ENCODE measurements around the gene RGS11.
"Not testable (repeated sequence)": the region's sequence is repeated elsewhere in the genome, so short reads cannot be mapped to it uniquely, and the experiment has no call there.

RGS11 gene

GRCh38 chr16:268141-269053, 7.3 kb downstream of the RGS11 start:
- DNase-seq = no peak
- in situ Hi-C loops (cut with HindIII; ENCODE audit: low pct_ligation_motif_present, low pct_unique_long_range_greater_than_20kb, low sequenced_read_pairs) = no loop called here

GRCh38 chr16:267562-267961, 8.2 kb downstream of the RGS11 start:
- in situ Hi-C loops (cut with HindIII; ENCODE audit: low pct_ligation_motif_present, low pct_unique_long_range_greater_than_20kb, low sequenced_read_pairs); DNase-seq: not testable (repeated sequence)

- in situ Hi-C loops (cut with HindIII; ENCODE audit: low pct_ligation_motif_present, low pct_unique_long_range_greater_than_20kb, low sequenced_read_pairs) = no loop called here
These were observed 9.2 kb downstream of the RGS11 start for GRCh38 chr16:266258-267164.

GRCh38 chr16:265711-266110, 10.0 kb downstream of the RGS11 start:
- DNase-seq = no peak
- in situ Hi-C loops (cut with HindIII; ENCODE audit: low pct_ligation_motif_present, low pct_unique_long_range_greater_than_20kb, low sequenced_read_pairs) = no loop called here

More at GRCh38 chr16:266258-267164, 9.2 kb downstream of the RGS11 start:
- no peak for DNase-seq

- DNase-seq = no peak
- in situ Hi-C loops (cut with HindIII; ENCODE audit: low pct_ligation_motif_present, low pct_unique_long_range_greater_than_20kb, low sequenced_read_pairs) = no loop called here
These were observed 10.7 kb downstream of the RGS11 start for GRCh38 chr16:265002-265529.

- in situ Hi-C loops (cut with HindIII; ENCODE audit: low pct_ligation_motif_present, low pct_unique_long_range_greater_than_20kb, low sequenced_read_pairs) = no loop called here
- no peak for DNase-seq
These were observed 11.2 kb downstream of the RGS11 start for GRCh38 chr16:264440-264951.

GRCh38 chr16:263944-264343, 11.8 kb downstream of the RGS11 start:
- DNase-seq = no peak
- in situ Hi-C loops (cut with HindIII; ENCODE audit: low pct_ligation_motif_present, low pct_unique_long_range_greater_than_20kb, low sequenced_read_pairs) = no loop called here

- DNase-seq = no peak
- in situ Hi-C loops (cut with HindIII; ENCODE audit: low pct_ligation_motif_present, low pct_unique_long_range_greater_than_20kb, low sequenced_read_pairs) = no loop called here
These were observed 12.5 kb downstream of the RGS11 start for GRCh38 chr16:263182-263774.

GRCh38 chr16:262121-262745, 13.5 kb downstream of the RGS11 start:
- in situ Hi-C loops (cut with HindIII; ENCODE audit: low pct_ligation_motif_present, low pct_unique_long_range_greater_than_20kb, low sequenced_read_pairs) = no loop called here

GRCh38 chr16:261031-261691, 14.6 kb downstream of the RGS11 start:
- no peak for DNase-seq
- in situ Hi-C loops (cut with HindIII; ENCODE audit: low pct_ligation_motif_present, low pct_unique_long_range_greater_than_20kb, low sequenced_read_pairs) = no loop called here

More at GRCh38 chr16:262121-262745, 13.5 kb downstream of the RGS11 start:
- DNase-seq = no peak

- in situ Hi-C loops (cut with HindIII; ENCODE audit: low pct_ligation_motif_present, low pct_unique_long_range_greater_than_20kb, low sequenced_read_pairs) = no loop called here
- no peak for DNase-seq
These were observed 15.4 kb downstream of the RGS11 start for GRCh38 chr16:260326-260725.

GRCh38 chr16:259814-260253, 15.9 kb downstream of the RGS11 start:
- no peak for DNase-seq
- in situ Hi-C loops (cut with HindIII; ENCODE audit: low pct_ligation_motif_present, low pct_unique_long_range_greater_than_20kb, low sequenced_read_pairs) = no loop called here

GRCh38 chr16:259226-259625, 16.5 kb downstream of the RGS11 start:
- in situ Hi-C loops (cut with HindIII; ENCODE audit: low pct_ligation_motif_present, low pct_unique_long_range_greater_than_20kb, low sequenced_read_pairs) = no loop called here
- DNase-seq = no peak

GRCh38 chr16:258091-258490, 17.7 kb downstream of the RGS11 start:
- DNase-seq; in situ Hi-C loops (cut with HindIII; ENCODE audit: low pct_ligation_motif_present, low pct_unique_long_range_greater_than_20kb, low sequenced_read_pairs): not testable (repeated sequence)

GRCh38 chr16:255183-255582, 20.6 kb downstream of the RGS11 start:
- in situ Hi-C loops (cut with HindIII; ENCODE audit: low pct_ligation_motif_present, low pct_unique_long_range_greater_than_20kb, low sequenced_read_pairs) = no loop called here
- DNase-seq = no peak

- no peak for DNase-seq
- in situ Hi-C loops (cut with HindIII; ENCODE audit: low pct_ligation_motif_present, low pct_unique_long_range_greater_than_20kb, low sequenced_read_pairs) = no loop called here
These were observed 21.3 kb downstream of the RGS11 start for GRCh38 chr16:254461-254860.

GRCh38 chr16:253833-254232, 21.9 kb downstream of the RGS11 start:
- in situ Hi-C loops (cut with HindIII; ENCODE audit: low pct_ligation_motif_present, low pct_unique_long_range_greater_than_20kb, low sequenced_read_pairs) = no loop called here
- no peak for DNase-seq
